ENCODE measurements around the gene CEMIP. TPM values are rescaled to one million over a fixed set of nuclear protein-coding genes. Genes with fewer than 3 reads are reported as not detected.
A peak's percentile ranks its signal among the peaks of the same experiment; 100 is the strongest.

The CEMIP gene
- total and polyA plus RNA-seq, 4 experiments from 2014 or later: 0.03 to 0.23 (median 0.17) TPM; not detected in 1

DNA sequence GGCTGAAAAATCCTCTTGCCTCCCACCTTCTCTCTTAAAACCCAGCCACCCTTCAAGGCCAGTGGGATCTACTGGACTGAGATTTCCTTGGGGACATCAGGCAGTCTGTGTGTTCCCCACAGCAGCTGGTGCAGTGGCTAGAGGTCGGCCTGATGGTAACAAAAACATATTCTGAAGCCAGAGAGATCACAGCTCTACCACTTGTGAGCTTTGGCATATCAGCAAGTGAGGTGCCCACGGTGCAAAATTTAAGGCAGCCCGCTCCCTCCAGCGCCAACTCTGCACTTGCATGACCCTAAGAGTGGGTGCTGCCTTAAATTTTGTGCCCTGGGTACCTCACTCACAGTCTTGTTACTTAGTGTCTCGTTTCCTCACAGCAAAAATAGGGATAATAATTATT is 113.2 kb downstream of the CEMIP start:
- Mint-ChIP-seq H3K36me3 (peaks cover 14 to 43% of the 10 kb centered on the region in 2 donors), H3K4me1 (peaks cover 0 to 13% (median 6%) of the 10 kb centered on the region in 4 donors), H3K27ac (no peak overlapping the region), H3K27me3 (no peaks in the 10 kb centered on the region), H3K9me3 (peaks cover 0 to 12% (median 6%) of the 10 kb centered on the region in 8 donors), H3K4me3 (no peak overlapping the region)
- ChIA-PET CTCF (ENCODE audit: partially characterized antibody) (no interaction called here), POLR2A (ENCODE audit: partially characterized antibody) (no interaction called here)
- Histone ChIP-seq H3K36me3 (ENCODE audit: insufficient read depth, low read length) (no peaks in the 10 kb centered on the region), H3K27me3 (ENCODE audit: insufficient read depth, low read length) (no peaks in the 10 kb centered on the region), H3K4me3 (ENCODE audit: low read length in 2 of 2) (no peak overlapping the region), H3K9me3 (ENCODE audit: control insufficient read depth in 1 of 2, low read length in 2 of 2) (no peaks in the 10 kb centered on the region), H3K27ac (ENCODE audit: low read depth, low read length) (no peak overlapping the region), H3K4me1 (ENCODE audit: insufficient read depth, low read length) (no peaks in the 10 kb centered on the region)
- DNase-seq: no peak
- intact Hi-C loops (cut with micrococcal nuclease): no loop called here

DNA sequence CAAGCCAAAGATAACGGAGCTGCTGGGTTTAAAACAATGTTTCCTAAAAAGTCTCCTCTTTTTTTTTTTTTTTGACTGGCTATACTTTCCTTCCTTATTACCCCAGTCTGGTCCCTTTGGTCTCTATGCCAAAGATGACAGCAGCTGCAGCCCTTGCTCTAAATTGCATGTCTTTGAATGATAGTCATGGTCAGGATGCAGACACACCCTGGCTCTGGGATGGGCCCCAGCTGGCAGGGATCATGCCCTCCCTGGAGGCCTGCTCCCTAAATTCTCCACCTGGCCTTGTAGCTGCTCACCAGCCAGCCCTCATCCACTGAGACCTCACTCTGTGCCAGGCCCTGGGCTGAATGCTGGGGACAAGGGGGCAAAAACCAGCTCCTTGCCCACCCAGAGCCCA is 114.6 kb downstream of the CEMIP start:
- ChIA-PET POLR2A (ENCODE audit: partially characterized antibody) (no interaction called here), CTCF (ENCODE audit: partially characterized antibody) (no interaction called here)
- Mint-ChIP-seq H3K9me3 (peaks cover 0 to 12% (median 6%) of the 10 kb centered on the region in 8 donors), H3K4me3 (no peak overlapping the region), H3K4me1 (peaks cover 0 to 5% (median 4%) of the 10 kb centered on the region in 4 donors), H3K27me3 (no peaks in the 10 kb centered on the region), H3K36me3 (peaks cover 14 to 49% of the 10 kb centered on the region in 2 donors), H3K27ac (peak overlapping the region in 1 of 7 donors; percentile 53)
- no peaks in the 10 kb centered on the region for H3K4me1 ChIP-seq (ENCODE audit: insufficient read depth, low read length)
- DNase-seq: no peak
- intact Hi-C loops (cut with micrococcal nuclease): no loop called here
- H3K9me3 ChIP-seq (ENCODE audit: control insufficient read depth in 1 of 2, low read length in 2 of 2): no peaks in the 10 kb centered on the region
- H3K36me3 ChIP-seq (ENCODE audit: insufficient read depth, low read length): no peaks in the 10 kb centered on the region
- no peak overlapping the region for H3K4me3 ChIP-seq (ENCODE audit: low read length in 2 of 2)
- no peak overlapping the region for H3K27ac ChIP-seq (ENCODE audit: low read depth, low read length)
- no peaks in the 10 kb centered on the region for H3K27me3 ChIP-seq (ENCODE audit: insufficient read depth, low read length)

DNA sequence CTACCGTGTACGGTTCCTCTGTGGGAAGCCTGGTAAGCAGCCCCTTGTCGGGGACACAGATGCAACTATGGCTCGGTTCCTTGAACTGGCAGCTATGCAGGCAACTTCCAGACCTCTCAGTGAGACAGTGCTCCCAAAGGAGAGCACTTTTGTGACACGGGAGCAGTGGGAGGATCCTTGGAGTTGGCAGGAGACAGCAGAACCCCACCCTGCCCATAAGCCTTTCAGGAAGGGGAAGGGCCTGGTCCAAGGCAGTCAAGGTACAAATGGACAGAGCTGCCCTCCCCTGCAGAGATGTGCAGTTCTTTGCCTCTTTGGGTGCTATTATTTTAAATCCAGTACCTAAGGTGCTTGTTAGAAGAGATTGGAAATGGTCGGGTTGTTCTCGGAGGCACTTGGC is 115.9 kb downstream of the CEMIP start:
- ChIA-PET POLR2A (ENCODE audit: partially characterized antibody) (no interaction called here), CTCF (ENCODE audit: partially characterized antibody) (no interaction called here)
- intact Hi-C loops (cut with micrococcal nuclease): no loop called here
- Histone ChIP-seq H3K27ac (ENCODE audit: low read depth, low read length) (no peak overlapping the region), H3K4me1 (ENCODE audit: insufficient read depth, low read length) (no peaks in the 10 kb centered on the region), H3K27me3 (ENCODE audit: insufficient read depth, low read length) (no peaks in the 10 kb centered on the region), H3K36me3 (ENCODE audit: insufficient read depth, low read length) (no peaks in the 10 kb centered on the region), H3K9me3 (ENCODE audit: control insufficient read depth in 1 of 2, low read length in 2 of 2) (no peaks in the 10 kb centered on the region), H3K4me3 (ENCODE audit: low read length in 2 of 2) (no peak overlapping the region)
- no peaks in the 10 kb centered on the region for H3K27me3 Mint-ChIP-seq
- peaks cover 0 to 12% (median 6%) of the 10 kb centered on the region in 8 donors for H3K9me3 Mint-ChIP-seq
- no peak overlapping the region for H3K27ac Mint-ChIP-seq
- no peaks in the 10 kb centered on the region for H3K4me1 Mint-ChIP-seq
- peaks cover 14 to 54% of the 10 kb centered on the region in 2 donors for H3K36me3 Mint-ChIP-seq
- H3K4me3 Mint-ChIP-seq: no peak overlapping the region
- DNase-seq: no peak

DNA sequence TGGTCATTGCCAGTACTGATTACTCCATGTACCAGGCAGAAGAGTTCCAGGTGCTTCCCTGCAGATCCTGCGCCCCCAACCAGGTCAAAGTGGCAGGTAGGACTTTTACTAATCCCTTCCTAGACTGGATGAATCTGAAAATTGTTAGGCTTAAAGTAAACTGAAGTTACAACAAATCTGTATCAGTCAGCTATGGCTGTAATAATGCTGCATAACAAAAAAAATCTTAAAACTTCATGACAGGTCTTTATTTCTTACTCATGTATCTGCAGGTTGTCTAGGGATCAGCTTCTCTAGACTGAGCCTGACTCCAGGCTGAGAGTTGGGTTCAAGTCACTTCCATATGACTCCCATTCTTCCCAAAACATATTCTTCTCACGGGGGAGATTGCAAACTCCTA is 116.8 kb downstream of the CEMIP start:
- no peak overlapping the region for H3K4me3 ChIP-seq (ENCODE audit: low read length in 2 of 2)
- H3K36me3 ChIP-seq (ENCODE audit: insufficient read depth, low read length): no peaks in the 10 kb centered on the region
- ChIA-PET CTCF (ENCODE audit: partially characterized antibody) (no interaction called here), POLR2A (ENCODE audit: partially characterized antibody) (interaction anchor here (0.7 kb wide), 1 partner anchor 17 kb away, joined by 3 read pairs; no protein-coding TSS in a partner anchor)
- H3K27ac ChIP-seq (ENCODE audit: low read depth, low read length): no peak overlapping the region
- Mint-ChIP-seq H3K4me3 (no peak overlapping the region), H3K27me3 (no peaks in the 10 kb centered on the region), H3K4me1 (no peaks in the 10 kb centered on the region), H3K36me3 (peaks cover 14 to 58% of the 10 kb centered on the region in 2 donors), H3K27ac (no peak overlapping the region), H3K9me3 (peaks cover 0 to 12% (median 6%) of the 10 kb centered on the region in 8 donors)
- H3K4me1 ChIP-seq (ENCODE audit: insufficient read depth, low read length): no peaks in the 10 kb centered on the region
- H3K27me3 ChIP-seq (ENCODE audit: insufficient read depth, low read length): no peaks in the 10 kb centered on the region
- DNase-seq: no peak
- intact Hi-C loops (cut with micrococcal nuclease): no loop called here
- H3K9me3 ChIP-seq (ENCODE audit: control insufficient read depth in 1 of 2, low read length in 2 of 2): no peaks in the 10 kb centered on the region

DNA sequence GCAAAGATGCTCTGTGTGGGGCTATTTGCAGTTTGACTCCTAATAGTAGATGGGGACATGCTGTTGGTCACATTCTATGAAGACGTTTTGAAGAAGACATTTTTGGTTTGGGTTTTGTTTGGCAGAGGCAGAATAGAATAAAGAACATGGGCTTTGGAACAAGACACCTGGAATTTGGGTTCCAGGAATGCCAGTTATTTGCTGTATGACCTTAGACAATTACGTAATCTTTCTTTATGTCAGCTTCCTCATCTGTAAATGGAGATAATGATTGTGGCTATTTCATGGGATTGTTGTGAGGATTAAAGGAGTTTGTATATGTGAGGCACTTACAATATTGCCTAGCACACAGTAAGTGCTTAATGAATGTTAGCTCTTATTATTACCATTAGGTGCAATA is 118.9 kb downstream of the CEMIP start:
- POLR2A ChIA-PET (ENCODE audit: partially characterized antibody): no interaction called here
- Mint-ChIP-seq H3K36me3 (peaks cover 16 to 52% of the 10 kb centered on the region in 2 donors), H3K4me1 (no peaks in the 10 kb centered on the region), H3K27me3 (no peaks in the 10 kb centered on the region), H3K9me3 (peaks cover 0 to 12% (median 6%) of the 10 kb centered on the region in 8 donors), H3K27ac (no peak overlapping the region), H3K4me3 (no peak overlapping the region)
- no peak for DNase-seq
- Histone ChIP-seq H3K27me3 (ENCODE audit: insufficient read depth, low read length) (no peaks in the 10 kb centered on the region), H3K9me3 (ENCODE audit: control insufficient read depth in 1 of 2, low read length in 2 of 2) (no peaks in the 10 kb centered on the region), H3K36me3 (ENCODE audit: insufficient read depth, low read length) (no peaks in the 10 kb centered on the region), H3K4me1 (ENCODE audit: insufficient read depth, low read length) (no peaks in the 10 kb centered on the region), H3K27ac (ENCODE audit: low read depth, low read length) (no peak overlapping the region), H3K4me3 (ENCODE audit: low read length in 2 of 2) (no peak overlapping the region)
- CTCF ChIA-PET (ENCODE audit: partially characterized antibody): no interaction called here
- intact Hi-C loops (cut with micrococcal nuclease): no loop called here

DNA sequence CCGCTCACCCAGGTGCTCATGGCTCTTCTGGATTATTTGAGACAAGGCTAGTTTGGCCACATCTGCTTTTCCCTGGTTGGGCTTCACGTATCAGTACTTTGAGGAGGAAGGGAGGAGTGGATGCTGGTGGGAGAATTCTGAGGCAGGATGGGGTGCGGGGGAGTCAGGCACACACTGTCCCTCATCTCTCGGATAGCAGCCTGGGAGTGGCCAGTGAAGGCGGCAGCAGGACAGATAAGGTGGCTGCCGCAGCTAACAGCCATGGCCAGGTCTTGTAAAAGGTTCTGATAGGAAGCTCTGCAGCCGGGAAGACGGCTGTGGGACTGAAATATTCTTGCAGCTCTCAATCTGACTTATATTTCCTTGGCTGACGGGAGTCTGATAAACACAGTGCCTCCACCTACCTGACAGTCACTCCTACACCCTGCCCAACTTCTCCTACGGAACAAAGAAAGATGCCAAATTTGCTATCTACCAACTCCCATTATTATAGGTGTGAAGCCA is 123.2 kb downstream of the CEMIP start:
- no peaks in the 10 kb centered on the region for H3K27me3 ChIP-seq (ENCODE audit: insufficient read depth, low read length)
- H3K4me3 ChIP-seq (ENCODE audit: low read length in 2 of 2): no peak overlapping the region
- Mint-ChIP-seq H3K36me3 (peaks cover 12 to 43% of the 10 kb centered on the region in 2 donors), H3K4me3 (no peak overlapping the region), H3K27ac (no peak overlapping the region), H3K9me3 (peaks cover 0 to 4% (median 0%) of the 10 kb centered on the region in 8 donors), H3K27me3 (no peaks in the 10 kb centered on the region), H3K4me1 (no peaks in the 10 kb centered on the region)
- H3K27ac ChIP-seq (ENCODE audit: low read depth, low read length): no peak overlapping the region
- H3K36me3 ChIP-seq (ENCODE audit: insufficient read depth, low read length): no peaks in the 10 kb centered on the region
- no peaks in the 10 kb centered on the region for H3K9me3 ChIP-seq (ENCODE audit: control insufficient read depth in 1 of 2, low read length in 2 of 2)
- intact Hi-C loops (cut with micrococcal nuclease): no loop called here
- DNase-seq: no peak
- no peaks in the 10 kb centered on the region for H3K4me1 ChIP-seq (ENCODE audit: insufficient read depth, low read length)
- POLR2A ChIA-PET (ENCODE audit: partially characterized antibody): no interaction called here
- CTCF ChIA-PET (ENCODE audit: partially characterized antibody): no interaction called here

DNA sequence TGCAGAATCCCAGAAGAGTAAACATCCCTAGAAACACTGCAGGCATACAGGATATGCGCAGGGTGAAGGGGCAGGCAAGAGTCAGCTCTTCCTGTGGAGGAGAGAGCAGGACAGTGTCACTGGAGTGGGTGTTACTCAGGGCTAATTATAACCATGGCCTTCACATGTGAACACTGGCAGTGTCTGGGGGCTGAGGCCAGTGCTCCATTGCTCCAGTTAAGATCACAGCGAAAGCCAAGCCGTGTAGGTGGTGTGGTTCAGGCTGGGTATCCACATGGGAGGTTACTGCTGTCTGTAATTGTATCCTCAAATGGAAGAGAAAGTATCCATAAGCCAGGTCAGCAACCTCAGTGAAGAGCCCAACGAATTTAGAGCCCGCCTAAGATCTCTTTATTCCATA is 125.8 kb downstream of the CEMIP start:
- no peaks in the 10 kb centered on the region for H3K27me3 ChIP-seq (ENCODE audit: insufficient read depth, low read length)
- no peaks in the 10 kb centered on the region for H3K36me3 ChIP-seq (ENCODE audit: insufficient read depth, low read length)
- no peak for DNase-seq
- H3K4me1 ChIP-seq (ENCODE audit: insufficient read depth, low read length): no peaks in the 10 kb centered on the region
- H3K27ac ChIP-seq (ENCODE audit: low read depth, low read length): no peak overlapping the region
- H3K4me3 Mint-ChIP-seq: no peak overlapping the region
- peaks cover 0 to 3% (median 0%) of the 10 kb centered on the region in 8 donors for H3K9me3 Mint-ChIP-seq
- CTCF ChIA-PET (ENCODE audit: partially characterized antibody): no interaction called here
- no peaks in the 10 kb centered on the region for H3K27me3 Mint-ChIP-seq
- H3K9me3 ChIP-seq (ENCODE audit: control insufficient read depth in 1 of 2, low read length in 2 of 2): no peaks in the 10 kb centered on the region
- peaks cover 25 to 51% of the 10 kb centered on the region in 2 donors for H3K36me3 Mint-ChIP-seq
- POLR2A ChIA-PET (ENCODE audit: partially characterized antibody): no interaction called here
- intact Hi-C loops (cut with micrococcal nuclease): no loop called here
- no peaks in the 10 kb centered on the region for H3K4me1 Mint-ChIP-seq
- peak overlapping the region in 1 of 7 donors; percentile 35 for H3K27ac Mint-ChIP-seq
- H3K4me3 ChIP-seq (ENCODE audit: low read length in 2 of 2): no peak overlapping the region

Data from CD4-positive, alpha-beta memory T cell (primary cell).